Bone marrow (tissue), 2 donors: ENCODE measurements around the gene ACTR3.

ENCODE experiments used
- DNase-seq, 2 donors: peaks; one replicate each; lab custom pipeline; 2025; lab: John Stamatoyannopoulos, UW

The ACTR3 gene

GRCh38 chr2:113966171-113966570 lies 76.3 kb downstream of the ACTR3 start:
- DNase-seq: no peak

- peak in 1 of 2 donors; percentile 4 for DNase-seq
These were observed 76.9 kb downstream of the ACTR3 start for GRCh38 chr2:113966832-113967231.

GRCh38 chr2:113967272-113967671 lies 77.4 kb downstream of the ACTR3 start:
- DNase-seq: no peak

- no peak for DNase-seq
These were observed 82.9 kb downstream of the ACTR3 start for GRCh38 chr2:113972766-113973165.

- no peak for DNase-seq
These were observed 83.9 kb downstream of the ACTR3 start for GRCh38 chr2:113973810-113974209.

- DNase-seq: no peak
These were observed 84.8 kb downstream of the ACTR3 start for GRCh38 chr2:113974727-113975126.

- no peak for DNase-seq
These were observed 86.5 kb downstream of the ACTR3 start for GRCh38 chr2:113976277-113976928.

GRCh38 chr2:113977060-113977659 lies 87.3 kb downstream of the ACTR3 start:
- no peak for DNase-seq

GRCh38 chr2:113977660-113978523 lies 88.0 kb downstream of the ACTR3 start:
- no peak for DNase-seq

- no peak for DNase-seq
These were observed 88.8 kb downstream of the ACTR3 start for GRCh38 chr2:113978524-113979190.

- no peak for DNase-seq
These were observed 89.6 kb downstream of the ACTR3 start for GRCh38 chr2:113979191-113980128.

GRCh38 chr2:113980946-113981345 lies 91.1 kb downstream of the ACTR3 start:
- no peak for DNase-seq

- no peak for DNase-seq
These were observed 91.7 kb downstream of the ACTR3 start for GRCh38 chr2:113981404-113982134.

- DNase-seq: no peak
These were observed 95.9 kb downstream of the ACTR3 start for GRCh38 chr2:113985554-113986397.

GRCh38 chr2:113986762-113987290 lies 96.9 kb downstream of the ACTR3 start:
- no peak for DNase-seq

- DNase-seq: no peak
These were observed 102.2 kb downstream of the ACTR3 start for GRCh38 chr2:113992090-113992489.

- no peak for DNase-seq
These were observed 107.0 kb downstream of the ACTR3 start for GRCh38 chr2:113996671-113997594.

- DNase-seq: no peak
These were observed 111.3 kb downstream of the ACTR3 start for GRCh38 chr2:114001152-114001551.
